H9 (cell line): ENCODE data around the gene SOX8. TPM values are rescaled to one million over a fixed set of nuclear protein-coding genes. Genes with fewer than 3 reads are reported as not detected.

Source experiments
- DNase-seq: peaks from one replicate; pipeline ENCODE4 v3.0.0-alpha.2; 2017
- H2AFZ ChIP-seq: one replicate; pipeline ENCODE4 v1.6.1; 2013; ENCODE audit warnings: mild to moderate bottlenecking, low read length, control low read depth, moderate library complexity
- H2AK5ac ChIP-seq: 2 replicates; pipeline ENCODE4 v1.6.1; 2013; ENCODE audit warnings: low read length, control low read depth, mixed read lengths; ENCODE audit not compliant: insufficient read length
- H2BK120ac ChIP-seq: one replicate; pipeline ENCODE4 v1.6.1; 2013; ENCODE audit warnings: low read depth, mild to moderate bottlenecking, low read length, control low read depth, inconsistent platforms; ENCODE audit not compliant: poor library complexity, severe bottlenecking
- H2BK12ac ChIP-seq: 2 replicates; pipeline ENCODE4 v1.6.1; 2013; ENCODE audit warnings: low read length, control low read depth, mixed read lengths, low read depth; ENCODE audit not compliant: insufficient read length
- H2BK15ac ChIP-seq: 2 replicates; pipeline ENCODE4 v1.6.1; 2013; ENCODE audit warnings: low read depth, low read length, control low read depth
- H2BK20ac ChIP-seq: one replicate; pipeline ENCODE4 v1.6.1; 2013; ENCODE audit warnings: low read depth, mild to moderate bottlenecking, low read length, control low read depth, inconsistent platforms; ENCODE audit not compliant: poor library complexity, severe bottlenecking
- H2BK5ac ChIP-seq: 2 replicates; pipeline ENCODE4 v1.6.1; 2013; ENCODE audit warnings: low read length, control low read depth, mixed read lengths; ENCODE audit not compliant: insufficient read length
- H3K14ac ChIP-seq: 2 replicates; pipeline ENCODE4 v1.6.1; 2013; ENCODE audit warnings: low read length, control low read depth; ENCODE audit not compliant: insufficient read depth
- H3K18ac ChIP-seq: 2 replicates; pipeline ENCODE4 v1.6.1; 2013; ENCODE audit warnings: low read depth, mild to moderate bottlenecking, mixed read lengths, low read length, control low read depth; ENCODE audit not compliant: insufficient read length
- H3K23ac ChIP-seq: 2 replicates; pipeline ENCODE4 v1.6.1; 2013; ENCODE audit warnings: low read length, control low read depth, mixed read lengths, low read depth; ENCODE audit not compliant: insufficient read length
- H3K23me2 ChIP-seq: 2 replicates; pipeline ENCODE4 v1.6.1; 2013; ENCODE audit warnings: low read depth, mild to moderate bottlenecking, mixed read lengths, low read length, control low read depth; ENCODE audit not compliant: insufficient read length, poor library complexity, severe bottlenecking
- H3K27ac ChIP-seq: 2 replicates; pipeline ENCODE4 v1.5.1; 2013; ENCODE audit warnings: low read length, control low read depth, mixed read lengths, low read depth; ENCODE audit not compliant: insufficient read length
- H3K27me3 ChIP-seq: 2 replicates; pipeline ENCODE4 v1.6.1; 2013; ENCODE audit warnings: low read length, control low read depth, inconsistent platforms; ENCODE audit not compliant: insufficient read depth
- H3K4ac ChIP-seq: 2 replicates; pipeline ENCODE4 v1.6.1; 2013; ENCODE audit warnings: low read depth, mild to moderate bottlenecking, control low read depth, inconsistent platforms, low read length, moderate library complexity
- H3K4me1 ChIP-seq: 2 replicates; pipeline ENCODE4 v1.6.1; 2013; ENCODE audit warnings: low read length, control low read depth, inconsistent platforms; ENCODE audit not compliant: insufficient read depth
- H3K4me2 ChIP-seq: 2 replicates; pipeline ENCODE4 v1.6.1; 2013; ENCODE audit warnings: low read length, control low read depth, mixed read lengths; ENCODE audit not compliant: insufficient read length, insufficient read depth
- H3K56ac ChIP-seq: 2 replicates; pipeline ENCODE4 v1.6.1; 2013; ENCODE audit warnings: low read depth, mild to moderate bottlenecking, mixed read lengths, low read length, control low read depth; ENCODE audit not compliant: insufficient read length
- H3K79me1 ChIP-seq: 2 replicates; pipeline ENCODE4 v1.6.1; 2013; ENCODE audit warnings: low read depth, mild to moderate bottlenecking, moderate library complexity, low read length, control low read depth, inconsistent platforms; ENCODE audit not compliant: insufficient read depth, poor library complexity, severe bottlenecking
- H3K79me2 ChIP-seq: 2 replicates; pipeline ENCODE4 v1.6.1; 2013; ENCODE audit warnings: low read length, control low read depth, inconsistent platforms; ENCODE audit not compliant: insufficient read depth
- H3K9ac ChIP-seq: 2 replicates; pipeline ENCODE4 v1.6.1; 2013; ENCODE audit warnings: low read length, control low read depth, mixed read lengths; ENCODE audit not compliant: insufficient read length; ENCODE audit errors: extremely low read depth
- H3K9me3 ChIP-seq: one replicate; pipeline ENCODE4 v1.6.1; 2013; ENCODE audit warnings: low read depth, low read length, inconsistent platforms; ENCODE audit not compliant: control insufficient read depth
- H3T11ph ChIP-seq: one replicate; pipeline ENCODE4 v1.6.1; 2013; ENCODE audit warnings: mild to moderate bottlenecking, low read length, control low read depth, inconsistent platforms
- H4K20me1 ChIP-seq: one replicate; pipeline ENCODE4 v1.6.1; 2013; ENCODE audit not compliant: control insufficient read depth, insufficient read length, insufficient read depth
- H4K5ac ChIP-seq: 2 replicates; pipeline ENCODE4 v1.6.1; 2013; ENCODE audit warnings: low read depth, mild to moderate bottlenecking, mixed read lengths, low read length, control low read depth; ENCODE audit not compliant: insufficient read length
- H4K8ac ChIP-seq: replicated peaks from 2 replicates; pipeline ENCODE4 v1.6.1; 2013; ENCODE audit warnings: low read length, control low read depth, mixed read lengths, low read depth; ENCODE audit not compliant: insufficient read length
- H4K91ac ChIP-seq: 2 replicates; pipeline ENCODE4 v1.6.1; 2013; ENCODE audit warnings: low read depth, mild to moderate bottlenecking, moderate library complexity, mixed read lengths, low read length, control low read depth; ENCODE audit not compliant: insufficient read length
- H3K27ac Mint-ChIP-seq, 3 experiments: 2 replicates in 2 of 3; 3 replicates in 1 of 3; pipeline ENCODE4 v1.8.0; 2020 to 2021; ENCODE audit warnings: mixed read lengths in 3 of 3, mild to moderate bottlenecking in 1 of 3, moderate library complexity in 1 of 3
- H3K27me3 Mint-ChIP-seq: 2 replicates; pipeline ENCODE4 v1.8.0; 2021; ENCODE audit warnings: low read depth, mild to moderate bottlenecking, moderate library complexity, mixed read lengths
- H3K36me3 Mint-ChIP-seq, 3 experiments: 2 replicates in 2 of 3; 3 replicates in 1 of 3; pipeline ENCODE4 v1.8.0; 2020 to 2021; ENCODE audit warnings: low read depth in 3 of 3, mixed read lengths in 3 of 3; ENCODE audit not compliant: insufficient read depth in 1 of 3
- H3K4me1 Mint-ChIP-seq, 2 experiments: 2 replicates each; pipeline ENCODE4 v1.8.0; 2020; ENCODE audit warnings: mixed read lengths in 2 of 2
- H3K4me3 Mint-ChIP-seq, 2 experiments: 2 replicates in 1 of 2; 3 replicates in 1 of 2; pipeline ENCODE4 v1.8.0; 2020 to 2021; ENCODE audit warnings: mild to moderate bottlenecking in 2 of 2, mixed read lengths in 2 of 2, moderate library complexity in 1 of 2
- H3K9me3 Mint-ChIP-seq, 2 experiments: 2 replicates in 1 of 2; 3 replicates in 1 of 2; pipeline ENCODE4 v1.8.0; 2020; ENCODE audit warnings: mild to moderate bottlenecking in 2 of 2, mixed read lengths in 2 of 2, moderate library complexity in 1 of 2
- WGBS: extraction: QIAGEN DNeasy Blood & Tissue Kit; methylation state at CpG from one replicate; pipeline ENCODE4 v1.1.7; 2013; ENCODE audit warnings: missing lambda C conversion rate, low lambda C conversion rate, mixed read lengths; ENCODE audit not compliant: insufficient read length; ENCODE audit errors: extremely low coverage; 5-methylcytosine and 5-hydroxymethylcytosine counted together
- total RNA-seq: library from RNA; stranded (reverse); gene quantifications from 2 replicates; pipeline ENCODE4 v1.2.1, GENCODE V29; 2021
- TF ChIP-seq, protein P1 (sequence below): fragments of 200-600 bp; sonication (generic); conservative IDR thresholded peaks from 3 replicates; pipeline ENCODE4 v1.8.0; 2021; ENCODE audit warnings: antibody characterized with exemption, mild to moderate bottlenecking

Gene SOX8
- total RNA-seq, 1 experiment from 2014 or later = 8.9 TPM

DNA sequence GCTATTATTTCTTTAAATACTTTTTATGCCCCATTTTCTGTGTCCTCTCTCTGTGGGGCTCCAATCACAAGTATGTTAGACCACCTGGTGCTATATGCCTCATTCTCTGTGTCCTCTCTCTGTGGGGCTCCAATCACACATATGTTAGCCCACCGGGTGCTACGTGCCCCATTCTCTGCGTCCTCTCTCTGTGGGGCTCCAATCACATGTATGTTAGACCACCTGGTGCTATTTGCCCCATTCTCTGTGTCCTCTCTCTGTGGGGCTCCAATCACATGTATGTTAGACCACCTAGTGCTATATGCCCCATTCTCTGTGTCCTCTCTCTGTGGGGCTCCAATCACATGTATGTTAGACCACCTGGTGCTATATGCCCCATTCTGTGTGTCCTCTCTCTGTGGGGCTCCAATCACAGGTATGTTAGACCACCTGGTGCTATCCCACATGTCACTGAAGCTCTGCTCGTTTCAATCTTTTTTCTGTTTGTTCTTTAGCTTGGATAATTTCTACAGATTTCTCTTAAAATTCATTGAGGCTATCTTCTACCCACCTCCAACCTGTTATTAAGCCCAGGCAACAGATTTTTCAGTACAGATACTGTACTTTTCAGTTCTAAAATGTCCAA, 39.0 kb upstream of the SOX8 start:
- no peak overlapping the region for H2AK5ac ChIP-seq
- Mint-ChIP-seq H3K4me1 (no peaks in the 10 kb centered on the region), H3K4me3 (no peak overlapping the region), H3K27me3 (peaks cover 3% of the 10 kb centered on the region; the same call in 1 of the 2 replicates), H3K27ac (no peak overlapping the region), H3K36me3 (peaks cover 12 to 24% (median 17%) of the 10 kb centered on the region in 3 experiments; a peak in 5 of 7 replicates), H3K9me3 (peaks cover 24 to 28% of the 10 kb centered on the region in 2 experiments)
- H3K23ac ChIP-seq = no peak overlapping the region
- no peak overlapping the region for H2BK12ac ChIP-seq
- no peak overlapping the region for H4K91ac ChIP-seq
- H3T11ph ChIP-seq = no peak overlapping the region
- H3K79me1 ChIP-seq = no peaks in the 10 kb centered on the region
- DNase-seq = no peak
- no peak overlapping the region for H2BK120ac ChIP-seq
- no peak overlapping the region for H2BK20ac ChIP-seq
- H3K9me3 ChIP-seq = no peaks in the 10 kb centered on the region
- no peak overlapping the region for H3K4me2 ChIP-seq
- H4K8ac ChIP-seq = no peak overlapping the region
- H3K79me2 ChIP-seq = no peaks in the 10 kb centered on the region
- H2BK5ac ChIP-seq = no peak overlapping the region
- H2AFZ ChIP-seq = no peak overlapping the region
- H3K27me3 ChIP-seq = no peaks in the 10 kb centered on the region
- no CpG with 5 or more reads among the region's 4 CpGs for WGBS
- H3K4ac ChIP-seq = no peak overlapping the region
- H2BK15ac ChIP-seq = no peak overlapping the region
- TF ChIP-seq, protein P1, sequence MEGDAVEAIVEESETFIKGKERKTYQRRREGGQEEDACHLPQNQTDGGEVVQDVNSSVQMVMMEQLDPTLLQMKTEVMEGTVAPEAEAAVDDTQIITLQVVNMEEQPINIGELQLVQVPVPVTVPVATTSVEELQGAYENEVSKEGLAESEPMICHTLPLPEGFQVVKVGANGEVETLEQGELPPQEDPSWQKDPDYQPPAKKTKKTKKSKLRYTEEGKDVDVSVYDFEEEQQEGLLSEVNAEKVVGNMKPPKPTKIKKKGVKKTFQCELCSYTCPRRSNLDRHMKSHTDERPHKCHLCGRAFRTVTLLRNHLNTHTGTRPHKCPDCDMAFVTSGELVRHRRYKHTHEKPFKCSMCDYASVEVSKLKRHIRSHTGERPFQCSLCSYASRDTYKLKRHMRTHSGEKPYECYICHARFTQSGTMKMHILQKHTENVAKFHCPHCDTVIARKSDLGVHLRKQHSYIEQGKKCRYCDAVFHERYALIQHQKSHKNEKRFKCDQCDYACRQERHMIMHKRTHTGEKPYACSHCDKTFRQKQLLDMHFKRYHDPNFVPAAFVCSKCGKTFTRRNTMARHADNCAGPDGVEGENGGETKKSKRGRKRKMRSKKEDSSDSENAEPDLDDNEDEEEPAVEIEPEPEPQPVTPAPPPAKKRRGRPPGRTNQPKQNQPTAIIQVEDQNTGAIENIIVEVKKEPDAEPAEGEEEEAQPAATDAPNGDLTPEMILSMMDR = no peak
- H3K18ac ChIP-seq = no peak overlapping the region
- no peaks in the 10 kb centered on the region for H3K23me2 ChIP-seq
- H3K14ac ChIP-seq = no peak overlapping the region
- no peaks in the 10 kb centered on the region for H3K4me1 ChIP-seq
- no peak overlapping the region for H3K56ac ChIP-seq
- no peak overlapping the region for H3K27ac ChIP-seq
- H3K9ac ChIP-seq = no peak overlapping the region
- no peak overlapping the region for H4K5ac ChIP-seq
- no peaks in the 10 kb centered on the region for H4K20me1 ChIP-seq
